Measurements from ENCODE around the gene EIF1AY.

GRCh38 chrY:20538186-20538585 lies 37.4 kb upstream of the EIF1AY start:
- no peak for TF ChIP-seq POLR2A (IDR thresholded peaks at IDR 0.05; ENCODE audit: low read depth, low read length)
- no peak for TF ChIP-seq CTCF (IDR thresholded peaks at IDR 0.05; ENCODE audit: extremely low read depth in 1 of 2, insufficient read depth in 1 of 2, low read depth in 1 of 2, low read length in 2 of 2)
